IPS DF 4.7 (cell line): ENCODE results near the gene NDUFS1.

ENCODE experiments used
- DNase-seq: peaks from one replicate; pipeline ENCODE4 v3.0.0-alpha.2; 2013; ENCODE audit warnings: low spot score; ENCODE audit errors: extremely low read depth

Gene NDUFS1

DNA sequence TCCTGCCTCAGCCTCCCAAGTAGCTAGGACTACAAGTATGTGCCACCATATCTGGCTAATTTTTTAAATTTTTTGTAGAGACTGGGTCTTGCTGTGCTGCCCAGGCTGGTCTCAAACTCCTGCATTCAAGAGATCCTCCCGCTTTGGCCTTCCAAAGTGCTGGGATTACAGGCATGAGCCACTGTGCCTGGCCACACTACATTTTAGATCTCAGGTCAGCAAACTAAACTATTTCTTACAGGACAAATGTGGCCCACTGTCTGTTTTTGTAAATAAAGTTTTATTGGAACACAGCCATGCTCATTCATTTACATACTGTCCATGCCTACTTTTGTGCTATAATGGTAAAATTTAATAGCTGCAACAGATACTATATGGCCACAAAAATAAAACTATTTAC is 91.0 kb downstream of the NDUFS1 start:
- DNase-seq = no peak
